ENCODE data around the gene ROBO3.

The ROBO3 gene

GRCh38 chr11:124876818-124877630 is 11.8 kb downstream of the ROBO3 start:
- DNase-seq: no peak

DNA sequence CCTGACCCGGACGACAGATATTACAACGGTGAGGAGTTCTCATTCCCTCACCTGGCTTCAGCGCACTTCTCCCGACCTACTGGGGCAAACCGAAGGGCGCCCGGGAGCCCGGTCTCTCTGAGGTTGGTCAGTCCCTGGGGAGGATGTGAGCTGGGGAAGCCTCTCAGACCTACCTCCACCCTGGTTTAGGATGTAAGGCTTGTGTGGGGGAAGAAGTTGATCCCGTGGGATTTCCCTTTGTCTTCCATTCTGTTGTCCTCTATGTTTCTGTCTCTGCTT is 12.3 kb downstream of the ROBO3 start:
- no peak for DNase-seq

DNA sequence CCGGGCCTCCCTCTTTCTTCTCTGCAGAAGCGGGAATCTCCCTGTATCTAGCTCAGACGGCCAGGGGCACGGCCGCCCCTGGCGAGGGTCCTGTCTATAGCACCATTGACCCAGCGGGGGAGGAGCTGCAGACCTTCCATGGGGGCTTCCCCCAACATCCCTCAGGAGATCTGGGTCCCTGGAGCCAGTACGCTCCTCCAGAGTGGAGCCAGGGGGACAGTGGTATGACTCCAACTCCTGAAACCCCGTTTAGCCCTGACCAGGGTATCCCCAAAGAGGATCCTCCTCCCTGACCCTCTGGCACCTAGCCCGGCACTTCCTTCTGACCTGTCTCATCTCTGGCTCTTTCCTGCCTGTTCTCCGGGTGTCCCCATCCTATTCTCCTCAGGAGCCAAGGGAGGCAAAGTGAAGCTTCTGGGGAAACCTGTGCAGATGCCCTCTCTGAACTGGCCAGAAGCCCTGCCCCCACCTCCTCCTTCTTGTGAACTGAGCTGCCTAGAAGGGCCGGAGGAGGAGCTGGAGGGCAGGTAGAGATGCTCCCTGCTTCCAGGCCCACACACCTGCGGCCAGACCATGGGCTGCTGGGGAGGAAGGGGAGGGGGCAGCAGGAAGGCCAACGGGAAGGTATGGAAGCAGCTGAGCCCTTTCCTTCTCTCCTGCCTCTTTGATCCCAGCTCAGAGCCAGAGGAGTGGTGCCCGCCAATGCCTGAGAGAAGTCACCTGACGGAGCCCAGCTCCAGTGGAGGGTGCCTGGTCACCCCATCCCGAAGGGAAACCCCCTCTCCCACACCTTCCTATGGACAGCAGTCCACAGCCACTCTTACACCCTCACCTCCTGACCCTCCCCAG is 12.9 kb downstream of the ROBO3 start:
- no peak for DNase-seq

DNA sequence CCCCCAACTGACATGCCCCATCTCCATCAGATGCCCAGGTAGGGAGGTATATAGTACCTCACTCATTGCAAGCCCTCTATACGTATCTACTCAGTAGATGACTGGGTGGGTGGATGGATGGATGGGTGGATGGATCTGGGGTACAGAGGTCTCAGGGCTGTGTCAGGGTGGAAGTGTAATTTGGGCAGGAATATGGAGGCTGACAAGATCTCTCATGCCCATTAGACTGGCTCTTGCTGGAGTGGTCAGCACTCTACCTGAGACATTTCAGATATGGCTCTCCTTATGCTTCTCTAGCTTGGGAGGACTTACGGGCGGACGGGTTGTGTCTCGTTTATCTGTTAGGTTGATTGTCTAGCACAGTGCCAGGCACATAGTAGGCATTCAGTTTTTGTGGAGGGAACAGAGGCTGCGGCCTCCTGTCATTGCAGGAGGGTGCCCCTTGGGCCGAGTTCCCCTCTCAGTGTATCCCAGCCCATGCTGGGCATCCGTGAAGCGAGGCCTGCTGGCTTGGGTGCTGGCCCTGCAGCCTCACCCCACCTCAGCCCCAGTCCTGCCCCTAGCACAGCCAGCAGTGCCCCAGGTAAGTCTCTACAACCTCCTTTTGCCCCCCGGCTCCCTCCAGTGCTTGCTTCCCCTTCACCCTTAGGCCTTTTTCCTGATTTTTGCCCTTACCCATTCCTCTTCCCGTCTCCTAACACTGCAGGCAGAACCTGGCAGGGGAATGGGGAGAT is 13.7 kb downstream of the ROBO3 start:
- DNase-seq: no peak

GRCh38 chr11:124879493-124880289 is 14.5 kb downstream of the ROBO3 start:
- no peak for DNase-seq

DNA sequence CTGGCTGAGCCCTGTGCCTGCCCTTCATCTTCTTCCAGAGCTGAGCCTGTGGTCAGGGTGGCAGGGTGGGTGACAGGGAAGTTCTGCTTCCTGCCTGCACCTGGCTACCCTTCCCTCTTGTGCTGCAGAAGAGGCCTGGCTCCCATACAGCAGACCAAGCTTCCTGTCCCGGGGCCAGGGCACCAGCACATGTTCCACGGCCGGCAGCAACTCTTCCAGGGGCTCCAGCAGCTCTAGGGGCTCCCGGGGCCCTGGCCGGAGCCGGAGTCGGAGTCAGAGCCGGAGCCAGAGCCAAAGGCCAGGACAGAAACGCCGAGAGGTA is 15.0 kb downstream of the ROBO3 start:
- DNase-seq: no peak

- no peak for DNase-seq
Observed at GRCh38 chr11:124880958-124881357, 15.7 kb downstream of the ROBO3 start.

GRCh38 chr11:124882339-124883071 is 17.3 kb downstream of the ROBO3 start:
- no peak for DNase-seq

DNA sequence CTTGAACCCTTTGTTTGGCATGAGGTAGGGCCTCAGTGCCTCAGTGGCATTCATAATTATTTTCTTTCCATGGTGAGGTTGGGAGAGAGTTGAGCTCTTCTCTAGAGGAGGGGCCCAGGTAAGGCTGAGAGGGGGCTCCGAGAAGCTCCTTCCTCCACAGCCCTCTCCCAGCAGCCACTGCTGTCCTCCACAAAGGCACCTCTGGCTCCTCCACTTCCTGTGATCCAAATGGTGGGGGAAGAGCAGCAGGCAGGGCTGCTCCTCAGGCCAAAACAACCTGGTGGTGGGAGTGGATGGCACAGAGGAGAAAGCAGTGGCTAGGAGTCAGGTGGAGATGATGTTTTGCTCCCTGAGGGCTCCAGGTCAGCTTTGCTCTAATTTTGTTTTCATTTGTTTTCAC is 19.1 kb downstream of the ROBO3 start:
- no peak for DNase-seq

DNA sequence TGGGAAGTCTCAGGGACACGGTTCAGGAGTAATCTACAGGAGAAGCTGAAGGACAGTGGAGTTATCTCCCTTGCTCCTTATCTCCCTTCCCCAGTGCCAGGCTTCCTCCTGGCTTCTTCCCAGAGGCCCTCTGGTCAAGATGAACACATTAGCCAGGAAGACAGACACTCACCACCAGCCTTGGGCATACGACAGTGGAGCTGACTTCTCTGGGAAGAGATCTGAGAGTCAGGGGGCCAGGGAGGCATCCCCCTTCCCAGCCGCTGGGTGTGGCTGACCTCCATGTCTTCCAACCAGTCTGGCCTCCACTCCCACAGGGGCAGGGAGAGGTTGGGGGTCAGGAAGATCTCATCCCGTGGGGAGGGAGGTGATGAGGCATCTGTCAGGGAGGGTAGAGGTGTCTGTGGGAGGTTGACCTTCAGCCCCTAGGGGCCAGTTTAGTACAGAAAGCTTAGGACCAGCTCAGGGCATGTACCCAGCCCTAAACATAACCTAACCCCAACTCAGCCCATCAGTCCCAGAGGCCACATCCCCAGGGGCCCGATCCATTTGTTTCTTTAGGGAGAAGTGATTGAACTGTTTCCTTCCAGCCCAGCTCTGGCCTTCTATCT is 19.7 kb downstream of the ROBO3 start:
- no peak for DNase-seq

GRCh38 chr11:124886476-124886875 is 21.2 kb downstream of the ROBO3 start:
- DNase-seq: no peak

GRCh38 chr11:124886978-124887666 is 21.9 kb downstream of the ROBO3 start:
- no peak for DNase-seq

DNA sequence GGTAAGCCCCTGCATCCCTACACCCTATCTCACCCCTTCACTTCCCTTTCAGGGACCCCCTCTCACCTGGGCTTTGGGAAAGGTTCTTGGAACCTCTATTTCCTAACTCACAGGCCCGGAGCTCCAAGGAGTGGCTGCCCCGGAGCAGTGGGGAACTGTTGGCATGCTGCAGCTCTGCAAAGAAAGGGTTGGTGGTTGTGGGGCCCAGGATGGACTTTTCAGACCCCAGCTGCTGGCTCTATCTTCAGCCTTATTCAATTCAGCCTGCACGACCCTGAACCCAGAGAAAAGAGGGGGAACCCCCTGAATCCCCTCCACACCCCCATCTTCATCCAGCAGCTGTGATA is 22.4 kb downstream of the ROBO3 start:
- DNase-seq: no peak

DNA sequence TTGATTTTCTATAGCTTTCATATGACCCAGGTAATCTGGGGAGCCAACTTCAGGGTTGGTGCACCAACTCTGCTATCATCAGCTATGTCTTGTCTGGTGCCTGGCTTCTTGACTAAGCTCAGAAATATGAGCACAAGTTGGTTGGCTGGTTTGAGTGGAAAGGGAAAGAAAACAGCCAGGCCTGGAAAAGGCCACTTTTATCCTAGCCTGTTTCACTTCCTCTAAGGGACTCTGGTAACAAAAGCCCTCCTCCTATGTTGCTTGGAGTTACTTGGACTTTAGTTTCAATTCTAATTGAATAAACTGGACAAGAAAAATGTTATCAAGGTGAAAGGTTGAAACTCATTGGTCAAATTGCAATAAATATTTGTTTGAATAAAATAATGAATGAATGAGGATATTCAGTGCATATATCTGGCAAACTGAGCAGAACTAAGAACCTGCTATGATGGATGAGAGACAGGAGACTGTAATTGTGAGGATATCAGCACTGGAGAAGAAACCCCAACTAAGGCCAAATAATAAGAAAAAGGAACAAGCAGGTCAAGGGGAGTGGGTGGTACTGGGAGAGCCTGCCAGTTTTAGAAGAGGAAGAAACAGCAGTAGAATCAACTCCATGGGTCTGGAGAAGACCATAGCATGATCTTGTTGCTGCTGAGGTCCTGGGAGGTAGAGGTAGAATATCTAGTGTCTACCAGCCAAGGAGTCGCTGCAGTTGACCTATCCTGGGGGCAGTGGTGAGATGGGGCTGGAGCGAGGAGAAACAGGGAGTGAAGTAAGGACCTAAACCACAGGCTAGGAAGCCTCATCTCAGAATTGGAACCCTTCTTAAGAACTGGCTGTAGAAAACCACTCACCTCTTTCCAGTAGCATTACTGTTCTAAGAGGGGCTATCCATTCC is 24.2 kb downstream of the ROBO3 start:
- no peak for DNase-seq

- no peak for DNase-seq
Observed at GRCh38 chr11:124890151-124890550, 24.9 kb downstream of the ROBO3 start.

- DNase-seq: no peak
Observed at GRCh38 chr11:124890683-124891372, 25.6 kb downstream of the ROBO3 start.

DNA sequence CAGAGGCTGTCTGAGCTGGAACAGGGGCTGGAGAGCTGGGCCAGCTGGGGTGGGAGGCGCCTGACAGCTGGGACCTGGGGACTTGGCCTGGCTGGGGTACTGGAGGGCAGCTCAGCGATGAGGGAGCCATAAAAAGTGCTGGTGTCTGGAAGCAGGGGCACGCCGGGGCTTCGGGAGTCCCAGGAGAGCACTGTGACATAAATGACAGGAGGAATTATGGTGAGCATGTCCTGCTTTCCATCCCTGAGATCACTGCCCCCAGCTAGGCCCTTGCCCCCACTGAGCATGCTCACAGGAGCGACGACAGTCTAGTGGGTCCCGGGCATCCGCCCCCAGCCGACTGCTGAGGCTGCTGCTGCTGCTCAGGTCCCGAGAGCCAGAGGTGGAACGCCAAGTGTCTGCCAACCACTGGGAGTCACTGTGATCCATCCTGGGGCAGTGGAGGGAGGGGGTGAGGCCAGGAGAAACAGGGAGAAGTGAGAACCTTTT is 26.2 kb downstream of the ROBO3 start:
- no peak for DNase-seq

DNA sequence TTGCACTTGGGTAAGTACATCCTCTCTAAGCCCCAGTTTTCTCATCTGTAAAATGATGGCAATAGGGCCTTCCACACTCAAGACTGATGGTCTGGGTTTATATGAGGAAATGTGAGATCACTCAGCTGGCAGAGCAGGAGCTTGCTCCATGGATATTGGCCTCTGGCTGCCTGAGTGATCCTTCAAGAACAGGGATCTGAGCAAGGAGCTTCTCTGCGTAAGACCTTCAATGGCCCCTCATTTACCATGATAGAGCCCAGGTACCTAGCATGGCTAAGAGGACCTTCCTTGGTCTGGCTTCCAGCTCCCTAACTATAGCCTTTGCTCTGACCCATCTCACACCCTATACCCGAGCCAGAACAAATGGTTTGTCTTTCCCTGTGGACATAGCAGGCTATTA is 26.9 kb downstream of the ROBO3 start:
- no peak for DNase-seq

GRCh38 chr11:124892750-124893454 is 27.7 kb downstream of the ROBO3 start:
- no peak for DNase-seq

Measured in NCI-H1436 treated with DMSO at 0.1 percent for 48 hours (cell line).